GM23338 (cell line): ENCODE measurements around the gene TMEM63B. TPM values are rescaled to one million over a fixed set of nuclear protein-coding genes. Genes with fewer than 3 reads are reported as not detected.

Source experiments
- ATAC-seq: fragments of 200-7000 bp; cut with Tn5 transposase; 3 replicates; pipeline ENCODE4 v1.9.1; 2020
- DNase-seq: peaks from one replicate; pipeline ENCODE4 v3.0.0-alpha.2; 2015; ENCODE audit warnings: low spot score
- H2AFZ ChIP-seq: fragments of 200-600 bp; sonication (generic); 2 replicates; pipeline ENCODE4 v1.8.0; 2016; ENCODE audit warnings: antibody characterized with exemption, mild to moderate bottlenecking, moderate library complexity
- H3F3A ChIP-seq: fragments of 200-600 bp; sonication (generic); replicated peaks from 2 replicates; pipeline ENCODE4 v1.8.0; 2017; ENCODE audit warnings: antibody characterized with exemption, mixed run types, low read depth
- H3K27ac ChIP-seq: fragments of 200-600 bp; sonication (generic); 2 replicates; pipeline ENCODE4 v1.6.1; 2016; ENCODE audit warnings: low read depth
- H3K27me3 ChIP-seq: fragments of 200-600 bp; sonication (generic); 2 replicates; pipeline ENCODE4 v1.8.0; 2016; ENCODE audit warnings: mild to moderate bottlenecking, mixed run types, moderate library complexity; ENCODE audit not compliant: insufficient read depth
- H3K36me3 ChIP-seq: fragments of 200-600 bp; sonication (generic); 2 replicates; pipeline ENCODE4 v1.8.0; 2016; ENCODE audit warnings: mild to moderate bottlenecking; ENCODE audit not compliant: insufficient read depth
- H3K4me1 ChIP-seq: fragments of 200-600 bp; sonication (generic); 2 replicates; pipeline ENCODE4 v1.8.0; 2016; ENCODE audit warnings: mild to moderate bottlenecking, moderate library complexity; ENCODE audit not compliant: insufficient read depth
- H3K4me2 ChIP-seq: fragments of 200-600 bp; sonication (generic); 2 replicates; pipeline ENCODE4 v1.7.1; 2017; ENCODE audit warnings: mixed run types
- H3K4me3 ChIP-seq: fragments of 200-600 bp; sonication (generic); 2 replicates; pipeline ENCODE4 v1.6.1; 2016; ENCODE audit warnings: mixed run types
- H3K79me2 ChIP-seq: fragments of 200-600 bp; sonication (generic); replicated peaks from 2 replicates; pipeline ENCODE4 v1.8.0; 2017; ENCODE audit warnings: mild to moderate bottlenecking; ENCODE audit not compliant: insufficient read depth
- H3K9me2 ChIP-seq: fragments of 200-600 bp; sonication (generic); 2 replicates; pipeline ENCODE4 v1.8.0; 2017; ENCODE audit not compliant: insufficient read depth
- H4K20me1 ChIP-seq: fragments of 200-600 bp; sonication (generic); replicated peaks from 2 replicates; pipeline ENCODE4 v1.8.0; 2017; ENCODE audit warnings: mild to moderate bottlenecking; ENCODE audit not compliant: insufficient read depth
- H3K27ac Mint-ChIP-seq: 2 replicates; pipeline ENCODE4 v1.8.0; 2020; ENCODE audit warnings: inconsistent platforms, mild to moderate bottlenecking, moderate library complexity, mixed read lengths
- H3K27me3 Mint-ChIP-seq: 3 replicates; pipeline ENCODE4 v1.8.0; 2022; ENCODE audit warnings: low read depth, mild to moderate bottlenecking, moderate library complexity, mixed read lengths, inconsistent platforms; ENCODE audit not compliant: insufficient read depth, poor library complexity
- H3K36me3 Mint-ChIP-seq: 3 replicates; pipeline ENCODE4 v1.8.0; 2021; ENCODE audit warnings: low read depth, mild to moderate bottlenecking, inconsistent platforms, moderate library complexity, mixed read lengths
- H3K4me1 Mint-ChIP-seq: 3 replicates; pipeline ENCODE4 v1.8.0; 2020; ENCODE audit warnings: mild to moderate bottlenecking, inconsistent platforms, mixed read lengths
- H3K4me3 Mint-ChIP-seq: 3 replicates; pipeline ENCODE4 v1.8.0; 2021; ENCODE audit warnings: moderate library complexity, mild to moderate bottlenecking, inconsistent platforms, mixed read lengths
- H3K9me3 Mint-ChIP-seq: 3 replicates; pipeline ENCODE4 v1.8.0; 2020; ENCODE audit warnings: moderate library complexity, mild to moderate bottlenecking, inconsistent platforms, mixed read lengths
- CREB1 ChIP-seq: fragments of 250-450 bp; sonication (Bioruptor Pico); IDR thresholded peaks from 2 replicates; pipeline ENCODE4 v1.5.0; 2020; ENCODE audit warnings: low read depth, mild to moderate bottlenecking, moderate library complexity
- EZH2 ChIP-seq: fragments of 200-600 bp; sonication (generic); IDR thresholded peaks from one replicate; pipeline ENCODE4 v1.8.0; 2017; ENCODE audit warnings: antibody characterized with exemption, mild to moderate bottlenecking, low read depth; ENCODE audit not compliant: unreplicated experiment
- EZH2phosphoT487 ChIP-seq: fragments of 200-600 bp; sonication (generic); IDR thresholded peaks from one replicate; pipeline ENCODE4 v1.8.1; 2018; ENCODE audit warnings: antibody characterized with exemption; ENCODE audit not compliant: unreplicated experiment
- JUNB ChIP-seq: IDR thresholded peaks from one replicate; pipeline ENCODE4 v1.6.1; 2016; ENCODE audit warnings: antibody characterized with exemption; ENCODE audit not compliant: unreplicated experiment
- POLR2AphosphoS5 ChIP-seq: IDR thresholded peaks from 2 replicates; pipeline ENCODE4 v1.6.1; 2016; ENCODE audit warnings: antibody characterized with exemption, low read depth
- STAT1 ChIP-seq: IDR thresholded peaks from one replicate; pipeline ENCODE4 v1.6.1; 2016; ENCODE audit warnings: antibody characterized with exemption; ENCODE audit not compliant: unreplicated experiment
- ZNF114 ChIP-seq: fragments of 250-450 bp; sonication (Bioruptor Pico); IDR thresholded peaks from 2 replicates; pipeline ENCODE4 v1.5.0; 2020; ENCODE audit warnings: mild to moderate bottlenecking, moderate library complexity
- polyA plus RNA-seq: library from polyadenylated mRNA; unstranded; fragments of >200 nt; fragmentation: Nextera tagmentation; extraction: Ambion mirVana; gene quantifications from 2 replicates; pipeline ENCODE4 v1.2.1, GENCODE V29; 2016
- total RNA-seq: library from RNA; depleted of rRNA; stranded (reverse); fragments of >200 nt; shearing (Covaris generic); gene quantifications from 2 replicates; pipeline ENCODE4 v1.2.3, GENCODE V29; 2014
- TF ChIP-seq, protein P1 (sequence below), 2 experiments: fragments of 200-600 bp in 1 of 2; sonication (generic) in 1 of 2; conservative IDR thresholded peaks; 2 replicates each; pipeline versions ENCODE4 v1.5.1 to v1.6.1; 2016 to 2017; ENCODE audit warnings: antibody characterized with exemption in 2 of 2, low read depth in 2 of 2, mild to moderate bottlenecking in 2 of 2, moderate library complexity in 1 of 2
- TF ChIP-seq, protein P2 (sequence below): fragments of 250-450 bp; sonication (Bioruptor Pico); IDR thresholded peaks from 2 replicates; pipeline ENCODE4 v1.5.0; 2020; ENCODE audit warnings: mild to moderate bottlenecking, moderate library complexity

TMEM63B gene
- total and polyA plus RNA-seq, 2 experiments from 2014 or later = 10.1 to 36.0 TPM

DNA sequence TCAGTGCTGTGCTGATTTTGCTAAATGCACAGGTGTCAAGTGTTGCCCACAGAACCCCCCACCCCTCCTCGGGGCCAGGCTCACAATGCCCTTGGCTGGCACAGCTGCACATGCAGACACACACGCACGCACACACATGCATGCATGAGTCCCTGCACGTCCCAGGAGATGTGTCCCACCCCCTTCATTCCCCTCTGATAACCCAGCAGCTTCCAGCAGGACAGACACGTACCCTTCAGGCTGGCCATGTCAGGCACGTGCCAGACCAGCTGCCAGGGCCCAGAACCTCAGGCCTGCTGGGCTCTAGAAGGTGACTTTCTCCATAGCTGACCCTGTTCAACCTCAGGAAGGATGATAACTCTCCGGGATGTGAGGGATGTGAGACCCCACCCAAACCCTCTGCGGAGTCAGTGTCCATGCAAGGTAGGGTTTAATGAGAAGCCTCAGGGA lies 44.5 kb upstream of the TMEM63B start:
- Mint-ChIP-seq H3K27ac (no peak overlapping the region), H3K27me3 (peaks cover 8% of the 10 kb centered on the region), H3K4me3 (no peak overlapping the region), H3K4me1 (peaks cover 6% of the 10 kb centered on the region), H3K36me3 (no peaks in the 10 kb centered on the region), H3K9me3 (no peaks in the 10 kb centered on the region; the same call in 2 of the 3 replicates)
- no peaks in the 10 kb centered on the region for H4K20me1 ChIP-seq
- H3K27me3 ChIP-seq = no peaks in the 10 kb centered on the region
- ATAC-seq (no peak), DNase-seq (no peak)
- no peak overlapping the region for H3K27ac ChIP-seq
- H3K4me3 ChIP-seq = no peak overlapping the region
- H3K4me2 ChIP-seq = no peak overlapping the region
- H3K4me1 ChIP-seq = no peaks in the 10 kb centered on the region
- no peak for TF ChIP-seq CREB1 (CRISPR knock-in tag)
- TF ChIP-seq EZH2 = no peak
- TF ChIP-seq, protein P1, sequence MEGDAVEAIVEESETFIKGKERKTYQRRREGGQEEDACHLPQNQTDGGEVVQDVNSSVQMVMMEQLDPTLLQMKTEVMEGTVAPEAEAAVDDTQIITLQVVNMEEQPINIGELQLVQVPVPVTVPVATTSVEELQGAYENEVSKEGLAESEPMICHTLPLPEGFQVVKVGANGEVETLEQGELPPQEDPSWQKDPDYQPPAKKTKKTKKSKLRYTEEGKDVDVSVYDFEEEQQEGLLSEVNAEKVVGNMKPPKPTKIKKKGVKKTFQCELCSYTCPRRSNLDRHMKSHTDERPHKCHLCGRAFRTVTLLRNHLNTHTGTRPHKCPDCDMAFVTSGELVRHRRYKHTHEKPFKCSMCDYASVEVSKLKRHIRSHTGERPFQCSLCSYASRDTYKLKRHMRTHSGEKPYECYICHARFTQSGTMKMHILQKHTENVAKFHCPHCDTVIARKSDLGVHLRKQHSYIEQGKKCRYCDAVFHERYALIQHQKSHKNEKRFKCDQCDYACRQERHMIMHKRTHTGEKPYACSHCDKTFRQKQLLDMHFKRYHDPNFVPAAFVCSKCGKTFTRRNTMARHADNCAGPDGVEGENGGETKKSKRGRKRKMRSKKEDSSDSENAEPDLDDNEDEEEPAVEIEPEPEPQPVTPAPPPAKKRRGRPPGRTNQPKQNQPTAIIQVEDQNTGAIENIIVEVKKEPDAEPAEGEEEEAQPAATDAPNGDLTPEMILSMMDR (conservative IDR thresholded peaks at IDR 0.05; ENCODE audit: low read depth in 2 of 2) = no peak
- TF ChIP-seq, protein P2, sequence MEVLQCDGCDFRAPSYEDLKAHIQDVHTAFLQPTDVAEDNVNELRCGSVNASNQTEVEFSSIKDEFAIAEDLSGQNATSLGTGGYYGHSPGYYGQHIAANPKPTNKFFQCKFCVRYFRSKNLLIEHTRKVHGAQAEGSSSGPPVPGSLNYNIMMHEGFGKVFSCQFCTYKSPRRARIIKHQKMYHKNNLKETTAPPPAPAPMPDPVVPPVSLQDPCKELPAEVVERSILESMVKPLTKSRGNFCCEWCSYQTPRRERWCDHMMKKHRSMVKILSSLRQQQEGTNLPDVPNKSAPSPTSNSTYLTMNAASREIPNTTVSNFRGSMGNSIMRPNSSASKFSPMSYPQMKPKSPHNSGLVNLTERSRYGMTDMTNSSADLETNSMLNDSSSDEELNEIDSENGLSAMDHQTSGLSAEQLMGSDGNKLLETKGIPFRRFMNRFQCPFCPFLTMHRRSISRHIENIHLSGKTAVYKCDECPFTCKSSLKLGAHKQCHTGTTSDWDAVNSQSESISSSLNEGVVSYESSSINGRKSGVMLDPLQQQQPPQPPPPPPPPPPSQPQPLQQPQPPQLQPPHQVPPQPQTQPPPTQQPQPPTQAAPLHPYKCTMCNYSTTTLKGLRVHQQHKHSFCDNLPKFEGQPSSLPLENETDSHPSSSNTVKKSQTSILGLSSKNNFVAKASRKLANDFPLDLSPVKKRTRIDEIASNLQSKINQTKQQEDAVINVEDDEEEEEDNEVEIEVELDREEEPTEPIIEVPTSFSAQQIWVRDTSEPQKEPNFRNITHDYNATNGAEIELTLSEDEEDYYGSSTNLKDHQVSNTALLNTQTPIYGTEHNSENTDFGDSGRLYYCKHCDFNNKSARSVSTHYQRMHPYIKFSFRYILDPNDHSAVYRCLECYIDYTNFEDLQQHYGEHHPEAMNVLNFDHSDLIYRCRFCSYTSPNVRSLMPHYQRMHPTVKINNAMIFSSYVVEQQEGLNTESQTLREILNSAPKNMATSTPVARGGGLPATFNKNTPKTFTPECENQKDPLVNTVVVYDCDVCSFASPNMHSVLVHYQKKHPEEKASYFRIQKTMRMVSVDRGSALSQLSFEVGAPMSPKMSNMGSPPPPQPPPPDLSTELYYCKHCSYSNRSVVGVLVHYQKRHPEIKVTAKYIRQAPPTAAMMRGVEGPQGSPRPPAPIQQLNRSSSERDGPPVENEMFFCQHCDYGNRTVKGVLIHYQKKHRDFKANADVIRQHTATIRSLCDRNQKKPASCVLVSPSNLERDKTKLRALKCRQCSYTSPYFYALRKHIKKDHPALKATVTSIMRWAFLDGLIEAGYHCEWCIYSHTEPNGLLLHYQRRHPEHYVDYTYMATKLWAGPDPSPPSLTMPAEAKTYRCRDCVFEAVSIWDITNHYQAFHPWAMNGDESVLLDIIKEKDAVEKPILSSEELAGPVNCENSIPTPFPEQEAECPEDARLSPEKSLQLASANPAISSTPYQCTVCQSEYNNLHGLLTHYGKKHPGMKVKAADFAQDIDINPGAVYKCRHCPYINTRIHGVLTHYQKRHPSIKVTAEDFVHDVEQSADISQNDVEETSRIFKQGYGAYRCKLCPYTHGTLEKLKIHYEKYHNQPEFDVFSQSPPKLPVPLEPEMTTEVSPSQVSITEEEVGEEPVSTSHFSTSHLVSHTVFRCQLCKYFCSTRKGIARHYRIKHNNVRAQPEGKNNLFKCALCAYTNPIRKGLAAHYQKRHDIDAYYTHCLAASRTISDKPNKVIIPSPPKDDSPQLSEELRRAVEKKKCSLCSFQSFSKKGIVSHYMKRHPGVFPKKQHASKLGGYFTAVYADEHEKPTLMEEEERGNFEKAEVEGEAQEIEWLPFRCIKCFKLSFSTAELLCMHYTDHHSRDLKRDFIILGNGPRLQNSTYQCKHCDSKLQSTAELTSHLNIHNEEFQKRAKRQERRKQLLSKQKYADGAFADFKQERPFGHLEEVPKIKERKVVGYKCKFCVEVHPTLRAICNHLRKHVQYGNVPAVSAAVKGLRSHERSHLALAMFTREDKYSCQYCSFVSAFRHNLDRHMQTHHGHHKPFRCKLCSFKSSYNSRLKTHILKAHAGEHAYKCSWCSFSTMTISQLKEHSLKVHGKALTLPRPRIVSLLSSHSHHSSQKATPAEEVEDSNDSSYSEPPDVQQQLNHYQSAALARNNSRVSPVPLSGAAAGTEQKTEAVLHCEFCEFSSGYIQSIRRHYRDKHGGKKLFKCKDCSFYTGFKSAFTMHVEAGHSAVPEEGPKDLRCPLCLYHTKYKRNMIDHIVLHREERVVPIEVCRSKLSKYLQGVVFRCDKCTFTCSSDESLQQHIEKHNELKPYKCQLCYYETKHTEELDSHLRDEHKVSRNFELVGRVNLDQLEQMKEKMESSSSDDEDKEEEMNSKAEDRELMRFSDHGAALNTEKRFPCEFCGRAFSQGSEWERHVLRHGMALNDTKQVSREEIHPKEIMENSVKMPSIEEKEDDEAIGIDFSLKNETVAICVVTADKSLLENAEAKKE (CRISPR knock-in tag) = no peak
- no peak for TF ChIP-seq ZNF114 (CRISPR knock-in tag)
- TF ChIP-seq JUNB = no peak
- no peak for TF ChIP-seq EZH2phosphoT487
- TF ChIP-seq STAT1 = no peak
- no peak for TF ChIP-seq POLR2AphosphoS5
- no peaks in the 10 kb centered on the region for H3F3A ChIP-seq
- no peaks in the 10 kb centered on the region for H3K9me2 ChIP-seq
- no peak overlapping the region for H2AFZ ChIP-seq
- H3K79me2 ChIP-seq = no peaks in the 10 kb centered on the region
- no peaks in the 10 kb centered on the region for H3K36me3 ChIP-seq
